Kidney tubule cell (primary cell): ENCODE data around the gene PCSK4.
"Not testable (repeated sequence)": the region's sequence is repeated elsewhere in the genome, so short reads cannot be mapped to it uniquely, and the experiment has no call there.

Experiments
- DNase-seq: peaks from one replicate; pipeline ENCODE4 v3.0.0-alpha.2; 2018; ENCODE audit warnings: low spot score

The PCSK4 gene

DNA sequence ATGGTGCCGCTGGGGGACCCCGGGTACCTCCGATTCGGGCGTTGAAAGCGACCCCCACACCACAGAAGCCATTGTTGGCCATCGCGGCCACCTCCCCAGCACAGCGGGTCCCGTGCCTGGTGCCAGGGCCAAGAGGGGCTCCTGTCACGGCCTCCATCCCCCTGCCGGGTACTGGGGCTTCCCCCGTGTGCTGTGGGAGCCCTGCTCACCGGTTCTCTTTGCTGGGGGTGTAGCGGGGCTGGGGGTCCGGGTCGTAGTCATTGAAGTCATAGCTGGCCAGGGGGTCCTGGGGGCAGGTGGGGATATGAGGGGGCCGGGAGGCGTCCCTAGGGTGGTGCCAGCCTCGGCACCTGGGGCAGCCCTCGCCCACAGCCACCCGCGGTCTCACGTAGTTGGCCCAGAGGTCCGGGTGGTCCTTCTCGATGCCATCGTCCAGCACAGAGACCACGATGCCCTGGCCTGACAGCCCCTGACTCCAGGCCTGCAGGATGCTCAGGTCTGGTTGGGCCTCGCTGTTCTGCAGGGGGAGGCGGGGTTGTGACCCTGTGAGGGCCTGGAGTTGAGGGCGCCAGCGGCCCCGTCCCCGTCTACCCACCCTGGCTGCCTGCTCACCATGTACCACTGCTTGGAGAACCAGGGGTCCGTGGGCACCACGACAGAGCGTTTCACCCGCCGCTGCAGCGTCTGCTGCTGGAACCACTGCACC lies 2.4 kb downstream of the PCSK4 start:
- no peak for DNase-seq

DNA sequence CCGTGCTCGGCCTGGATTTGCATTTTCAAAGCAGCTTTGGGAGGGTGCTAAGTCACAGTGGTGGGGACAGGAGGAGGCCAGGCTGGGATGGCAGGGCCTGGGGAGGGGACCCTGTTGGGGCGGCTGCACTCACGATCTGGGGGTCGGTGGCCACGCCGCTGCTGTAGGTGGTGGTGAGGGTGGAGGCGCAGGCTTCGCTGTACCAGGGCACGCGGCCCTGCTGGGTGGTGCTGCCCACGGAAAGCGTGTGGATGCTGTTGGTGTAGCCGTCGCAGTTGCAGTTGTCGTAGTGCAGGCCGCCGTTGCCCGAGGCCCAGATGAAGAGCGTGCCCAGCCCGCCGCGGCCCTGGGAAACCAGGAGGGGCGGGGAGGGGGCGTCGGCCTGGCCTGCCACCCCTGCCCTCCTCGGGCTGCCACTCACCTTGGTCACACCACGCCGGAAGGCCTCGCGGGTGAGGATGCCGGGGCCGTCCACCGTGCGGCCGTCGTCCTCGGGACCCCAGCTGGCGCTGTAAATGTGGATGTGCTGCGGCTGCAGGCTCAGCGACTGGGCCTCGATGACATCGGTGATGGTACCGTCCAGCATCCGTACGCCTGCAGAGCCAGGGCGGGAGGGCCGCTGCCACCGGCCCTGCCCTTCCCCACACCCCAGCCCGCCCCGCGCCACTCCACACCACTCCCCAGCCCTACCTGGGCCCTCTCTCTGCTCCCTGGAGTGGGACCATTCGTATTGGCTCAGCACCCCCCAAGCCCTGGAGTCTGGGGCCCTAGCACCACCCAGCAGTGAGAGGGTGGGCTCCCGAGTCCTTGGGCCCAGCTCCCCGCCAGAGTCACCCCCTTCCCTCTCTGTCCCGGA lies 3.2 kb downstream of the PCSK4 start:
- DNase-seq, result no peak

DNA sequence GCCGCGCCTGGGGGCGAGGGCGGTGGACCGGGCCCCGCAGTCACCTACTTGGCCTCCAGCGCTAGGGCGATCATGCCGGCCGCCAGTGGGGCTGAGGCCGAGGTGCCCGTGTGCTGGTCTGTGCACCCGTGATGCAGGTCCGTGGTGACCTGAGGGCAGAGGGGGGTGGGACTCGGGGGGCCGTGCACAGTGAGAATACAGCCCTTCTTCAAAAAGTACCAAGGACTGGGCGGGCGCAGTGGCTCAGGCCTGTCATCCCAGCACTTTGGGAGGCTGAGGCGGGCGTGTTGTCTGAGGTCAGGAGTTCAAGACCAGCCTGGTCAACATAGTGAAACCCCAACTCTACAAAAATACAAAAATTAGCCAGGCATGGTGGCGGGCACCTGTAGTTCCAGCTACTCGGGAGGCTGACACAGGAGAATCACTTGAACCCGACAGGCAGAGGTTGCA lies 6.1 kb downstream of the PCSK4 start:
- no peak for DNase-seq

DNA sequence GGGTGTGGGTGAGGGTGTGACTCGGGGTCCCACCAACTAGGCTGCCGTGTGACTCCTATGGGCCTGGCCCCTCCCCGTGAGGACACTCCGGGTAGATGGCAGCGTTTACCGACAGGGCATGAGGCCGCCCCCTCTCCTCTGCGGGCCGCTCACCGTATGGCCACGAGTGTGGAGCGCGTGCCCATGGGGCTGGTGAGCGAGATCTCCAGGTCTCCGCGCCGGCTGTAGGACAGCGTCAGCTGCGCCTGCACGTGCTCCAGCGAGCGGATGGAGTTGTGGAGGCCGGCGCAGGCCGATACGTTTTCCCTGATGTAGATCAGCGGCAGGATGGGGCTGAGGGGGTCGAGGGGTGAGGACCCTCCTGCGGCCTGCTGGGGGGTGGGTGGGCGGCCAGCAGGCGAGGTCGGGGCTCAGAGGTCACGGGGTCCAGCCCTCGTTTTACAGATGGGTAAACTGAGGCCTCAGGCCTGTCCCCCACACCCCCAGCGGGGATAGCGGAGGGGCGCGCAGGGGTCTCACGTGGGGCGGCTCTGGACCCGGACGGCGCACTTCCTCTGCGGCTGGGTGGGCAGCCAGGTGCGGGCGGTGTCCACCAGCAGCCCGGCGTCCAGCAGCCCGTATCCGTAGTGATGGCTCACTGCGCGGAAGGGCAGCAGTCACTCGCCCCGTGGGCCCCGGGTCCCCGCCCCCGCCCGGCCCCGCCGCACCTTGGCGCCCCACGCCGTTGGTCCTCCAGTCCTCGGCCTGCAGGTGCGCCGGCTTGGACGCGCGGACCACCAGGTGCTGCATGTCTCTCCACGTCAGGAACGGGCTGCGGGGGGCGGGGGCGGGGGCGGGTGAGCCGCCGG lies 6.8 kb downstream of the PCSK4 start:
- DNase-seq, result no peak

DNA sequence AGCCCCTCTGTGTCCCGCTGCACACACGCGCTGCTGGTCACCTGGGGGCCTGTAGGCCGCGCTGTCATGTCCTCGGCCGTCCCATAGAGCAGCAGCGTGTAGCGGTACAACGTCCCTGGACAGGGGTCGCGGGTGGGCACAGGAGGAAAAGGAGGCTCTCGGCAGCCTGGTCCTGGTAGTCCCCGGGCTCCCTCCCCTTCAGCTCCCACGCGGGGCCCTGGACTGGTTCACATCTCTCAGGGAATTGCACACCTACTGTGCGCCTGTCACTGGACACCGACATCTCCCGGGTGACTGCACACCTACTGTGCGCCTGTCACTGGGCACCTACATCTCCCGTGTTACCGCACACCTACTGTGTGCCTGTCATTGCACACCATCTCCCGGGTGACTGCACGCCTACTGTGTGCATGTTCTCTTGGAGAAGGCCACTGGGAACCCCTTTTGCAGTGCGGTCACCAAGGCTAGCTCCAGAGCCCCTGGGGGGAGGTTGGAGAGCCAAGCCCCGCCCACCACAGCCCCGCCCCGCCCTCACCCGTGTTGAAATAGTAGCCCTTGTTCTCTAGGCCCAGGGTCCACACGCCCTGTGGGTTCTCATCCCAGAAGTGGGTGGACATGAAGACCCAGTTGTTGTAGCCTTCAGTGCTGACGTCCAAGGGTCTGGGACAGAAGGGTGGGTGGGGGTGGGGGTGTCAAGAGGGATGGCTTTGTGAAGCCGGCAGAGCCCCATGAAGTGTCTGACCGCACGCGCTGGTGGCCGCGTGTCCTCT lies 7.6 kb downstream of the PCSK4 start:
- DNase-seq, result no peak

DNA sequence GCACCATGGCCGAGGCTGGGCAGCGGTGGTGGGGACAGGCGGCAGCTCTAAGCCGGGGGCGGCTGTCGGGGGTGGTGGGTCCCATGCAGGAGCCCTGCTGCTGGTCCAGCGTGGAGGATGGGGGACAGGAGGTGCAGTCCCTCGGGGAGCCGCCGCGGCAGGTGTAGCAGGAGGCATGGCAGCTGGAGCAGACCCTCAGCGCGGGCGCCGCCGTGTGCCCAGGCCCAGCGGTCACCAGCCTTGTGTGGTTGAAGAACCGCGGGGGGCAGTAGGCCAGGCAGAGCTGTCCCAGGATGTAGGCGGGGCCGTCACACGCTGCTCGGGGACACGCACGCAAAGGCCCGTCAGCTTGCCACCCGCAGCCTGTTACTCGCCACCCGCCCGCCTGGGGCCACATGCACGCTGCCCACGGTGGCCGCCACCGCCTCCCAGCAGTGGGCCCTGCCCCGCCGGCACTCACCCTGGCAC lies 8.2 kb downstream of the PCSK4 start:
- DNase-seq, result no peak

DNA sequence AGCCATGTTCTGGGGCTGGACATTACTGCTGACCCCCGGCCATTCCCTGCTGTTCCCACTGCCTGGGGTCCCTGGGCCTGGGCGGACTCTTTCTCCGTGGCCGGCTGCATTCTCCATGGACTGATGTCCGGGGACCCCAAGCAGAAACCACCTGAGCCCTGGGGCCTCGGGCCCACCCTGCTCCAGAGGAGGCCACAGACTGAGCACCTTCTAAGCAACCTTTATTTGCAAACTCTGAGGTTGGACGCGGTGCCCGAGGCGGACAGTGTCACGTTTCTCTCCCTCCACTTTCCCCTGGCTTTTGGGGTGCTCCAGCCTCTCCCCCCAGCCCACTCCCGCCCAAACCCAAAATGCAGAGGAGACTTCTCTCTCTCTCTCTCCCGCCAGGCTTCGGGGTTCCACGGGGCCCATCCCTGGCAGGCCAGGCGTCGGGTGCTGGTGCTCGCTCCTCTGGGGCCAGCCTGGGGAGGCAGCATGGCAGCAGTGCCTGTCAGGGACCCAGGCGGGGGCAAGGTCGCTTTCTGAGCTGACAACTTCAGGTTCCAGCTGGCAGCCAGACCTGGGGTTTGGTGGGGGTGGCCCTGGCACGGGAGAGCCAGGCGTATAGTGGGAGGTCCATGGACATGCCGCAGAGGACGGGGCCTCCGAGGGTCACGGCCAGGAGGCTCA lies 8.8 kb downstream of the PCSK4 start:
- DNase-seq, result no peak

DNA sequence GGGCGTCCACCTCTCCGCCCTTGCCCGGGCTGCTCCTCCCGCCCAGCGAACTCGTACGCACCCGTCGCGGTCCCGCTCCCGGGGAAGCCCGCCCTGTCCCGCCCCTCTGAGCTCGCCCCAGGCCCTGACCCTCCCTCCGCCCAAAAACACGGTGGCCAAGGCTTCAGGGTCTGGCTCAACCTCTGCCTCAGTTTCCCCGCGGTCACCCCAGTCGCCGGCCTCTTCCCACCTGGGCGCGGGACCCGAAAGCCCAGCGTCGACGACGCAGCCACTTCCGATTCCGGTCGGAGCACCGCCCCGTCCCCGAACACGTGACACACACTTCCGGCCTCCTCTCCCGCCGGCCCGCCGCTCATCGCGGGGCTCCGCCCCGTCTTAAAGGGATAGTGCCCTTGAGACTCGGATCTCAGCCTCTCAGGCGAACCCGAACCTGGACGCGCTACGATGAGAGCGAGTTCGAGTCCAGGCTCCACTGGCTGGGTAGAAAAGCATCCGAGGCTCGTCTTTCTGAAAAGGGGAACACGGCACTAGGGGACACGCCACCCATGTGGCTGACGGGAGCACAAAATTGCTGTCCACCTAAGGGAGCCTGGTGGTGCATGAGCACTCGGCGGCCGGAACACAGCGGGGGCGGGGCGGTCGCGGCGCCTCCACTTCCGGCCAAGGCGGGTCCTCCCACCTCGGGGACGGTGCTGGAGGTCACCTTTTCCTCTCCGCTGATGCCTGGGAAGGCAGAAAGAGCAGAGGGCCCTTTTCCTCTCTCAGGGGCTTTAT lies 11.0 kb downstream of the PCSK4 start, which contains the start of gene C19orf25:
C19orf25 (minus strand) TSS at position 282 of the 774 bp plus-strand sequence. CDS start 312 bp downstream, outside the sequence.
- peak; percentile 94 for DNase-seq

DNA sequence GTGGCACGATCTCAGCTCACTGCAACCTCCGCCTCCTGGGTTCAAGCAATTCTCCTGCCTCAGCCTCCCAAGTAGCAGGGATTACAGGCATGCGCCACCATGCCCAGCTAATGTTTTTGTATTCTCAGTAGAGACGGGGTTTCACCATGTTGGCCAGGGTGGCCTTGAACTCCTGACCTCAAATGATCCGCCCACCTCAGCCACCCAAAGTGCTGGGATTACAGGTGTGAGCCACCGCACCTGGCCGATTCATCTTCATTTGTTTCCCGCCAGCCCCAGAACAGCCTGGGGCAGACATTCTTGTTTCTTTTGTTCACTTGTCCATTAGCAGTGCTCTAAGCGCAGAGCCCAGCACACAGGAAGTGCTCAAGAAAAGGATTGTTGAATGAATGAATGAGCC lies 13.1 kb downstream of the PCSK4 start:
- not testable (repeated sequence) for DNase-seq

DNA sequence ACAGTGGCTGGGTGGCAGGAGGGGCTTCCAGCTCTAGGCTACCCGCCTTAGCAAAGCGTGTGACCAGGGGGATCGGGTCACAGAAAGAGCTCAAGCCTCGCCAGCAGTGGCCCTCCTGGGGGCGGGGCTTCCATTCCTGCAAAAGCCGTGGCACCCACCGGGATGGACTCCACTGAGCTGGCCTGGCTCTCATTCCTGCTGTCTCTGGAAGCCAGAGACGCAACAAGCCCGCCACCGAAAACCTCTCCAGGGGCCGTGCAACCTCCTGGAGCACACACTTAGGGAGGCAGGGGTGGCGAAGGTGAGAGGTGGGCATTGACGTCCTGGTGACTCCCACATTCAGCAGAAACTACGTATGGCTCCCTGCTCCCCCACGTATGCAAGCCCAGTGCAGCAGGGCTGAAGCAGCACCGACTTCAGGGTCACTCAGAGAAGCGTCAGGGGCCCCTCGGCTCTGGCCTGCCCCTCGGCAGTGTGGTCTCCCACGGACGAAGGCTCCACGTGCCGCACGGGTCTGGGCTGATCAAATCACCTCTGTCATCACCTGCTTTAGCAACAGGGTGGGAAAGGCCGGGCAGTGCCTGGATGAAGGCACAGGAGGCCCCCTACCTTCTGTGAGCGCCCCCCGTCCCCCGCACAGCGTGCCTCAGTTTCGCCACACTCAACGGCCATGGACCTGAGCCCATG lies 14.3 kb downstream of the PCSK4 start:
- no peak for DNase-seq

DNA sequence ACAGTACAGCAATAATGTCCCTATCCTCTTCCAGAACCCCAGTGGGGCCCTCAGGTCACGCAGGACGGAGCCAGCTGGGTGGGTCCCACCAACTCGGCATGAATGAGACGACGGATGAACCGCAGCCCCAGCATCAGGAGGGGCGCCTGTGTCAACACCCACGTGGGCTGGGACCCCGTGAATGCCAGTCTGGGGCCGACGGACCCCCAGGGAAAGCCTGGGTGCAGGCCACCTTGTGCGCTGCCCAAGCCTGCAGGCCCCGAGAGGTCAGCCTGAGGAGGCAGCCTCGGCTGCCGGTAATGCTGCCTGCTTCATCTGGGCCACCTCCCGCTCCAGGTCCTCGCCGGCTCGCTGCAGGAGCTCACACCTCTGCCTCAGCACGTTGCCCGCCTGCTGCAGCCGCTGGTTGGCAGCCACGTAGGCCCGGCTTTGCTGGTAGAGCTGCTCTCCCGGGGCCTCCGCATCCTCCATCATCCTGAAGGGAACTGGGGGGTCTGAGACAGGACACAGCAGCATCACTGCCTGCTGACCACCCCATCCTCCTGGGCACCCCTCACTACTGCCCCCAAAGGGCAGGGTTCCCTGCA lies 15.3 kb downstream of the PCSK4 start:
- DNase-seq, result no peak

DNA sequence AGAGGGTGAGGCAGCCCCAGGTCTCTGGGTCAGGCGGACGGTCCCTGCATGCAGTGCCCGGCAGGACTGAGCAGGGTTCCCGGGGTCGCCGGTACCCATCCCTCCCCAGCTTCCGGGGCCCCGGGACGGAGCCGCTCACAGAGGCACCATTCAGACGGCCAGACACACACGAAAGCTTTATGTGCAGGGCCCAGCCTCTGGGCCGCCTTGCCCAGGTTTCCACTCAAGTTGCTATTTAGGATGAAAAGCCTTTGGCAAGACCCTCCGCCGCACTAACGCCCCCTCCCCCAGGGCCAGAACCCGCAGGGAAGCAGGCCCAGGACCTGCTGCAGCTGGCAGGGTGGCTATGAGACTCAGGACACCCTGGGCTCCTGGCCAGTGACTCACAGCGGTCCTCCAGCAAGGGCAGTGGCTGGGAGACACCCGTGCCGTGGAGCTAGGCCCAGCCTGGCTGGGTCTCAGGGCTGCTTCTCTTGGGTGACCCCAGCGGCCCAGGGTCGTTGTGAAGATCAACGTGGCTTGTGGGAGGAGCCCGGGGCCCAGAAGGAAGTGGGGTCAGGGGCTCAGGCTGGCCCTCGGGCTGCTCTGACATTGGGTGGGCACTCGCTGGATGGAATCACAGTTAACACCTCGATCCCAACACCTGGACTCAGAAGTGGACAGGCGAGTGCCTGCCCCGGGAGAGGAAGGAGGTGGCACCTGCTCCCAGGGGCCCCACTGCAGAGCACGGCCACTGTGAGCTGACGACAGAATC lies 16.0 kb downstream of the PCSK4 start:
- no peak for DNase-seq

DNA sequence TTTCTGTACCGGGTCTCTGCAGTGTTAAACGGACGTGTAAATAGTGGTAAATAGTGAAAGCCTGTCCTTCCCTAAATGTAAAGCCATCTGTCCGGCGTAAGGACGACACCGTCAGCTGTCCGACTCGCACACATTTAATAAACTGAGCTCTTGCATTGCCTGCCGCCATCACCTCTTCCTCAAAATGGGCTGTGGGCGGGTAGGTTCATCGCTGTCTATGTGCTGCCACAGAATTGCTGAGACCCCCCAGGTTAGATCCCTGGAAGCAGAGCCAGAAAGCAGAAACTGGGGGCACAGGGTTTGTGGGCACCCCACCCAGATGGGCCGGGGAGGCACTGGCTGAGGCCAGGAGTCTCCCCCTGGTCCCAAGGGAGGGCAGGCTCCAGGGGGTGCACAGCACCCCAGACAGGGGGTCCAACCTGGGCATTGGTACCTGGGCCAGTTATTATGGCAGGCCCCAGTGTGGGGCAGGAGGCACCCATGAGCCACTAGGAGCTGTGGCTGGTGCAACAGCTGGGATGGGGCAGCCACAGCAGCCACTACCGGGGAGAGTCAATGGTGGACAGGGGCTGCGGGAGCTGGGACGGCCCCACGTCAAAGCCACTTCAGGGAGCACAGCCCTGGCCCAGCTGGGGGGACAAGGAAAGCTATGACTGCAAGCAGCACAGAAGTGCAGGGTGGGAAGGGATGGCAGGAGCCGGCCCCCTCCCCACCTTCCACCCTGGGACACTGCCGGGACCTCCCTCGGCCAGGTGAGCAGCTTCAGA lies 16.9 kb downstream of the PCSK4 start:
- no peak for DNase-seq

DNA sequence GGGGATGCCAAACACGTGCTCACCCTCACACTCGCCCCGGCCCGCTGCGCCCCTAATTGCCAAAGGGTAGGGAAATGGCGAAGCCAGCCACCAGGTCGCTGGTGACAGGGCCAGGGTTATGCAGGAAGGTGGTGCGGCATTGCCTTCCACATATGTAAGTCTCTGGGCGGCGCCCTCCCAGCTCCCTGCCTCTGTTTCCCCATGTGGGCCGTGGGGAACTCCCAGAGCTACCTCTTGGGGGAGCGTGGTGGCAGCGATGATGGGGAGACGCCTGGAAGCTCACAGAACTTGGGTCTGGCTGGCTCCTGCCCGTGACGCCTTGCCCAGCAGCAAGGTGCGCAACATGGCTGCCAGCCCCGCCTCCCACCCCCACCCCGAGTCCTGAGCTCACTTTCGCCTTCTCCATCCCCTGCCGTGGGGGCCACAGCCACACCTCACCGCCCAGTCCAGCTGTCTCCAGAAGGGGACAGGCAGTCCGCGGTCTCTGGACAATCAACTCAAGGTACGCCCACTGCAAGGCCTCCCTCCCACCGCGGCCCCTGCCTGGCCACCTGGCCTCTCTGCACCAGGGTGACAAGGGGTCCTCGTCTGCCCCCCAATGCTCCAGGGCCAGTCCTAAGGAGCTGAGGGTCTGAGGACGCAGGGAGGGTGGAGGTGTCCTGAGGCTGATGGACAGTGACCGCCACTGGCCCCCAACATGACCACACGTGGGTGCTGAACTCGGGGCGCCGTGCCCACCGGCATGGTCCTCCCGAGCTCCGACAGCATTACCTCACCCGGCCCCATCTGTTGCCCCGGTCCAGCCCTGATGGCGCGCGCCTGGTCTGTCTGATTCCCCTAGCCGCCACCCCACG lies 17.7 kb downstream of the PCSK4 start:
- no peak for DNase-seq

DNA sequence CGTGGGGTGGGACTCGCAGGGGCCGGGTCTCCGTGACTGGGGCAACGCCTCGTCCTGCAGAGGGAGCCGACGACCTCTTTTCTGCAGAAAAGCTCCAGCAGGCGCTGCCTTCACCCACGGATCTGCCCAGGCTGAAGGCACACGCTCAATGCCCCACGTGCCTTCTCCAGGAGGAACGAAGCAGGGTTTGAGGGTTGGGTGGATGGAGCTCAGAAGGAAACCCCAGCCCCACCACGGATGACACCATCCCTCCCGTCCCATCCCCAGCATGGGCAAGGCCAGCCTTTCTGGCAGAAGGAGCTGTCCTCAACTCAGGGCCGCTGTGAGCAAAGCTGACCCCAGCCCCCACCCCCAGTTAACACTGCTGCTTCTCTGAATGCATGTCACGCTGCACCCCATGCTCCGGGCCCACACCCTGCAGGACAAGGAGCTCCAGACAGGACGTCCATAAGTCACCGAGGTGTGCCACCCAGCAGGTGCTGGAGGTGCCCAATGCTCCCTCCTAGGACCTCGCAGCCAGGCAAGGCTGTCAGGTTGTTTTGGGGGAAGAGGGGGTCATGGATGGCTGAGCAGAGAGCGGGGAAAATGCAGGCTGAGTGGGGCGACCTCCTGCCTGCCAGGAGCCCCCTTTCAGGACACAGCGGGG lies 18.5 kb downstream of the PCSK4 start:
- no peak for DNase-seq

DNA sequence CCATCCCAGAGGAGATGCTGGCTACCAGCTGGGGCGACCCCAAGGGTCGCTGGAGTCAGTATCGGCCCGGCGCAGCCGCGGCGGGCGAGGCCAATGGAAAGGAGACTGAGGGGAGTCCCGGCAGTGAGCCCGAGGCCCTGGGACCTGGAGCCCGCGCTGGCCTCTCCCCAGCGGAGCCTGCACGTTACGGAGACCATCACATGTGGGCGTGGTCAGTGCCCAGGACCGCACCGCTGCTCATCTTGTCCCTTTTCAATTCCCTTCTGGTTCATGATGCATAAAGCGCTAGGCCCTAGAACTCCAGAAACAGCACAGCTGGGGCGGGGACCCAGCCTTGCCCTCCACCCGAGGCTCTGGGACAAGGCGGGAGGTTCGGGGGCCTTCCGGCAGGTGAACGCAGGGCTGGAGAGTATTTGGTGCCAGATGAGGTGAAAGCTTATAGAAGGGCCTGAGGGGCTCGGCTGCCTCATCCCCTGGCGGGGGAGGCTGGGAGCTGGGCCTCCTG lies 19.1 kb downstream of the PCSK4 start:
- no peak for DNase-seq
